Measurements from ENCODE around the gene BIVM.

DNA sequence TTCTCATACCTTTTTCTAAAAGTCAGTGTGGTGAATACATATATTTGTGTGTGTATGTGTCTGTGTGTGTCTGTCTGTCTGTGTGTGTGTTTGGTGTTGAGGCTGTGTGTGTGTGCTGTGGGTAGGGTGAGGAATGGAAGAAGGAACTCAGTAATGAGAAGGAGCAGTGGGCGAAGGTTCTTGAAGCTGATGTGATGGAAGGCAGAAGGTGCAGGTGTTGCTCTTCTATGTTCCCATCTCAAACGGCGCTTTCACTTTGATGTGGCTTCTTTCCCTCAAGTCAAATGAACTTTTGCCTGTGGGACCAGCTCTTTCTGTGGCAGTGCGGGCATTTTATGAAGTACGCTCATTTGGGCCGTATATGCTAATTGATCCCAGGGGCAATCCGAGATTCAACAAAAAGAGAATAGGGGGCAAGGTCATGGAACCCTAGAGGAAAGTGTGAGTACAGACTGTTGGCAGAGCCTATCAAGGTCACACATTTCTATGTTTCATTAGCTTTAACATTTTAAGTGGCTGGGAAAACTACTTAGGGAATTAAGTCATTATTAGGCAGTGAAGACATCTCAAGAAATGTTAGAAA lies 15.2 kb downstream of the BIVM start:
- TF ChIP-seq, protein P1, sequence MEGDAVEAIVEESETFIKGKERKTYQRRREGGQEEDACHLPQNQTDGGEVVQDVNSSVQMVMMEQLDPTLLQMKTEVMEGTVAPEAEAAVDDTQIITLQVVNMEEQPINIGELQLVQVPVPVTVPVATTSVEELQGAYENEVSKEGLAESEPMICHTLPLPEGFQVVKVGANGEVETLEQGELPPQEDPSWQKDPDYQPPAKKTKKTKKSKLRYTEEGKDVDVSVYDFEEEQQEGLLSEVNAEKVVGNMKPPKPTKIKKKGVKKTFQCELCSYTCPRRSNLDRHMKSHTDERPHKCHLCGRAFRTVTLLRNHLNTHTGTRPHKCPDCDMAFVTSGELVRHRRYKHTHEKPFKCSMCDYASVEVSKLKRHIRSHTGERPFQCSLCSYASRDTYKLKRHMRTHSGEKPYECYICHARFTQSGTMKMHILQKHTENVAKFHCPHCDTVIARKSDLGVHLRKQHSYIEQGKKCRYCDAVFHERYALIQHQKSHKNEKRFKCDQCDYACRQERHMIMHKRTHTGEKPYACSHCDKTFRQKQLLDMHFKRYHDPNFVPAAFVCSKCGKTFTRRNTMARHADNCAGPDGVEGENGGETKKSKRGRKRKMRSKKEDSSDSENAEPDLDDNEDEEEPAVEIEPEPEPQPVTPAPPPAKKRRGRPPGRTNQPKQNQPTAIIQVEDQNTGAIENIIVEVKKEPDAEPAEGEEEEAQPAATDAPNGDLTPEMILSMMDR (IDR thresholded peaks at IDR 0.05): no peak
- TF ChIP-seq EZH2 (IDR thresholded peaks at IDR 0.05): no peak

All from neural progenitor cell (in vitro differentiated cells).